IMR-90 (cell line): Measurements from ENCODE around the gene RPS6KB1. TPM values are rescaled to one million over a fixed set of nuclear protein-coding genes. Genes with fewer than 3 reads are reported as not detected.

Experiments used
- ATAC-seq: fragments of 200-7000 bp; cut with Tn5 transposase; 2 replicates; pipeline ENCODE4 v1.9.1; 2020; ENCODE audit warnings: low read depth, mild to moderate bottlenecking, moderate library complexity
- BruUV-seq: library from RNA; stranded (reverse); fragments of 400-500 nt; replicated peaks from 2 replicates; lab custom pipeline; 2021; lab: Mats Ljungman, UMichigan
- CTCF ChIA-PET: fragments of 300-600 bp; formaldehyde crosslinking; extraction: SDS; loops from one replicate; lab custom pipeline; 2021; ENCODE audit warnings: antibody characterized with exemption; lab: Yijun Ruan, JAX
- POLR2A ChIA-PET: fragments of 300-600 bp; sonication (Branson Sonifier 250); formaldehyde crosslinking; loops from one replicate; lab custom pipeline; 2022; ENCODE audit warnings: antibody characterized with exemption; ENCODE audit not compliant: unreplicated experiment; lab: Charles Lee
- DNase-seq: peaks from one replicate; pipeline ENCODE4 v3.0.0; 2013
- H2AFZ ChIP-seq: replicated peaks from 2 replicates; pipeline ENCODE3; 2013; ENCODE audit warnings: low read length, mild to moderate bottlenecking; ENCODE audit not compliant: poor library complexity
- H2AK5ac ChIP-seq: 2 replicates; pipeline ENCODE4 v1.6.1; 2013; ENCODE audit warnings: low read depth, low read length, inconsistent platforms
- H2AK9ac ChIP-seq: replicated peaks from 2 replicates; pipeline ENCODE3; 2013; ENCODE audit warnings: mild to moderate bottlenecking, low read depth, low read length, moderate library complexity; ENCODE audit not compliant: poor library complexity
- H2BK120ac ChIP-seq: 2 replicates; pipeline ENCODE4 v1.6.1; 2013; ENCODE audit warnings: low read depth, low read length, inconsistent platforms
- H2BK15ac ChIP-seq: 3 replicates; pipeline ENCODE4 v1.6.1; 2013; ENCODE audit warnings: low read depth, low read length, inconsistent platforms
- H2BK20ac ChIP-seq: 2 replicates; pipeline ENCODE4 v1.6.1; 2013; ENCODE audit warnings: low read depth, mild to moderate bottlenecking, inconsistent platforms, low read length, moderate library complexity
- H2BK5ac ChIP-seq: 2 replicates; pipeline ENCODE4 v1.6.1; 2013; ENCODE audit warnings: mild to moderate bottlenecking, low read depth, low read length, inconsistent platforms; ENCODE audit not compliant: poor library complexity, severe bottlenecking
- H3K14ac ChIP-seq: replicated peaks from 2 replicates; pipeline ENCODE4 v1.6.1; 2013; ENCODE audit warnings: low read depth, low read length, inconsistent platforms
- H3K18ac ChIP-seq: 2 replicates; pipeline ENCODE4 v1.6.1; 2013; ENCODE audit warnings: low read depth, low read length, control low read depth
- H3K23ac ChIP-seq: 2 replicates; pipeline ENCODE4 v1.6.1; 2013; ENCODE audit warnings: low read depth, low read length, inconsistent platforms
- H3K27ac ChIP-seq: 2 replicates; pipeline ENCODE4 v1.5.1; 2013; ENCODE audit warnings: mild to moderate bottlenecking, control low read depth, low read length; ENCODE audit not compliant: insufficient read depth
- H3K27me3 ChIP-seq: 2 replicates; pipeline ENCODE4 v1.6.1; 2013; ENCODE audit warnings: low read length; ENCODE audit not compliant: control insufficient read depth, insufficient read depth
- H3K36me3 ChIP-seq: 2 replicates; pipeline ENCODE4 v1.6.1; 2013; ENCODE audit warnings: low read length, mixed read lengths; ENCODE audit not compliant: control insufficient read depth, insufficient read depth
- H3K4ac ChIP-seq: 2 replicates; pipeline ENCODE4 v1.6.1; 2013; ENCODE audit warnings: low read depth, low read length, inconsistent platforms
- H3K4me1 ChIP-seq: 2 replicates; pipeline ENCODE4 v1.6.1; 2013; ENCODE audit warnings: low read length, mixed read lengths; ENCODE audit not compliant: control insufficient read depth, insufficient read depth
- H3K4me2 ChIP-seq: 2 replicates; pipeline ENCODE4 v1.6.1; 2013; ENCODE audit warnings: low read depth, mild to moderate bottlenecking, control low read depth, low read length, moderate library complexity
- H3K4me3 ChIP-seq: 2 replicates; pipeline ENCODE4 v1.5.1; 2013; ENCODE audit warnings: low read depth, mild to moderate bottlenecking, control low read depth, low read length, moderate library complexity; ENCODE audit not compliant: insufficient read depth
- H3K56ac ChIP-seq: 2 replicates; pipeline ENCODE4 v1.6.1; 2013; ENCODE audit warnings: low read length, inconsistent platforms; ENCODE audit not compliant: insufficient read depth; ENCODE audit errors: extremely low read depth
- H3K79me1 ChIP-seq, 2 experiments: 2 replicates each; pipeline ENCODE4 v1.6.1; 2013; ENCODE audit warnings: low read length in 2 of 2, inconsistent platforms in 1 of 2, low read depth in 1 of 2
- H3K9ac ChIP-seq: 2 replicates; pipeline ENCODE4 v1.6.1; 2013; ENCODE audit warnings: low read depth, low read length, control low read depth
- H3K9me1 ChIP-seq: 2 replicates; pipeline ENCODE4 v1.6.1; 2013; ENCODE audit warnings: low read length, inconsistent platforms; ENCODE audit not compliant: insufficient read depth
- H3K9me3 ChIP-seq: 2 replicates; pipeline ENCODE4 v1.6.1; 2013; ENCODE audit warnings: low read length; ENCODE audit not compliant: control insufficient read depth, insufficient read depth
- H4K20me1 ChIP-seq: 2 replicates; pipeline ENCODE4 v1.6.1; 2013; ENCODE audit warnings: low read length, inconsistent platforms; ENCODE audit not compliant: insufficient read depth
- H4K5ac ChIP-seq: 2 replicates; pipeline ENCODE4 v1.6.1; 2013; ENCODE audit warnings: mild to moderate bottlenecking, low read depth, low read length, control low read depth
- H4K8ac ChIP-seq, 2 experiments: 2 replicates each; pipeline ENCODE4 v1.6.1; 2013; ENCODE audit warnings: low read depth in 2 of 2, low read length in 2 of 2, control low read depth in 1 of 2, inconsistent platforms in 1 of 2
- H4K91ac ChIP-seq: 2 replicates; pipeline ENCODE4 v1.6.1; 2013; ENCODE audit warnings: low read depth, low read length, inconsistent platforms; ENCODE audit not compliant: insufficient read depth
- BHLHE40 ChIP-seq: fragments of 150-350 bp; IDR thresholded peaks from 2 replicates; pipeline ENCODE4 v1.6.1; 2016; ENCODE audit warnings: mild to moderate bottlenecking, low read depth, low read length
- CEBPB ChIP-seq: IDR thresholded peaks from 2 replicates; pipeline ENCODE4 v1.6.1; 2012; ENCODE audit warnings: low read depth, low read length, improper control_type of control experiment
- CHD1 ChIP-seq: IDR thresholded peaks from 2 replicates; pipeline ENCODE4 v1.6.1; 2012; ENCODE audit warnings: low read depth, low read length, improper control_type of control experiment
- ELK1 ChIP-seq: fragments of 150-350 bp; IDR thresholded peaks from 2 replicates; pipeline ENCODE4 v1.6.1; 2016; ENCODE audit warnings: low read depth, mild to moderate bottlenecking, low read length, moderate library complexity, borderline replicate concordance
- FOS ChIP-seq: fragments of 150-350 bp; IDR thresholded peaks from 2 replicates; pipeline ENCODE4 v1.6.1; 2016; ENCODE audit warnings: low read depth, low read length
- MAFK ChIP-seq: IDR thresholded peaks from 2 replicates; pipeline ENCODE4 v1.6.1; 2012; ENCODE audit warnings: low read depth, low read length, improper control_type of control experiment
- MAZ ChIP-seq: IDR thresholded peaks from 2 replicates; pipeline ENCODE4 v1.6.1; 2012; ENCODE audit warnings: low read depth, mild to moderate bottlenecking, low read length, improper control_type of control experiment, moderate library complexity, borderline replicate concordance
- MXI1 ChIP-seq: IDR thresholded peaks from 2 replicates; pipeline ENCODE4 v1.6.1; 2012; ENCODE audit warnings: low read depth, mild to moderate bottlenecking, low read length, moderate library complexity, borderline replicate concordance
- NFE2L2 ChIP-seq: fragments of 150-350 bp; IDR thresholded peaks from 2 replicates; pipeline ENCODE4 v1.6.1; 2016; ENCODE audit warnings: low read depth, mild to moderate bottlenecking, low read length
- POLR2A ChIP-seq: IDR thresholded peaks from 2 replicates; pipeline ENCODE4 v1.6.1; 2012; ENCODE audit warnings: mild to moderate bottlenecking, low read depth, low read length
- RAD21 ChIP-seq: IDR thresholded peaks from 2 replicates; pipeline ENCODE4 v1.6.1; 2012; ENCODE audit warnings: low read length, improper control_type of control experiment
- RCOR1 ChIP-seq: IDR thresholded peaks from 2 replicates; pipeline ENCODE4 v1.6.1; 2012; ENCODE audit warnings: mild to moderate bottlenecking, low read length, improper control_type of control experiment; ENCODE audit not compliant: insufficient replicate concordance
- RFX5 ChIP-seq: IDR thresholded peaks from 2 replicates; pipeline ENCODE4 v1.8.0; 2012; ENCODE audit warnings: low read depth, mild to moderate bottlenecking, low read length, moderate library complexity
- SMC3 ChIP-seq: fragments of 150-350 bp; IDR thresholded peaks from 2 replicates; pipeline ENCODE4 v1.6.1; 2016; ENCODE audit warnings: low read depth, mild to moderate bottlenecking, antibody characterized with exemption, low read length, moderate library complexity
- USF2 ChIP-seq: fragments of 150-350 bp; IDR thresholded peaks from 2 replicates; pipeline ENCODE4 v1.6.1; 2017; ENCODE audit warnings: mild to moderate bottlenecking, antibody characterized with exemption, low read length, low read depth
- WGBS, 2 experiments: methylation state at CpG; one replicate each; pipeline versions ENCODE4 v1.1.5 to v1.1.7; 2013; ENCODE audit warnings: missing lambda C conversion rate in 2 of 2; ENCODE audit not compliant: insufficient read length in 1 of 2; ENCODE audit errors: extremely low coverage in 2 of 2; 5-methylcytosine and 5-hydroxymethylcytosine counted together
- dilution Hi-C: fragments of 300-500 bp; cut with HindIII; formaldehyde crosslinking; loops from one replicate; pipeline ENCODE4 v1.14.3; 2018; ENCODE audit warnings: low sequenced_read_pairs; ENCODE audit not compliant: unreplicated experiment
- in situ Hi-C: fragments of 300-500 bp; cut with MboI; formaldehyde crosslinking; loops from 3 replicates; pipeline ENCODE4 v1.14.3; 2019; ENCODE audit warnings: low sequenced_read_pairs, inconsistent platforms, mixed read lengths
- intact Hi-C: fragments of 100-400 bp; cut with micrococcal nuclease; formaldehyde crosslinking; loops from 2 replicates; pipeline ENCODE4 v1.10.0; 2022
- polyA plus RNA-seq, 3 experiments: library from polyadenylated mRNA; depleted of rRNA; stranded (reverse); fragments of >200 nt; gene quantifications; 2 replicates each; pipeline ENCODE4 v1.2.3, GENCODE V29; 2012; ENCODE audit warnings: low replicate concordance in 1 of 3
- total RNA-seq: library from RNA; depleted of rRNA; stranded (reverse); fragments of >200 nt; gene quantifications from 2 replicates; pipeline ENCODE4 v1.2.3, GENCODE V29; 2012
- TF ChIP-seq, protein P1 (sequence below): conservative IDR thresholded peaks from 2 replicates; pipeline ENCODE4 v1.5.1; 2012; ENCODE audit warnings: mild to moderate bottlenecking, low read depth, low read length, improper control_type of control experiment

Gene RPS6KB1
- total and polyA plus RNA-seq, 2 of the 4 experiments (the other 2 are of a cell fraction) = 11.7 to 20.3 TPM

GRCh38 chr17:59874376-59874775, 18.5 kb upstream of the RPS6KB1 start:
- H3K9me3 ChIP-seq = no peaks in the 10 kb centered on the region
- no peaks in the 10 kb centered on the region for H4K20me1 ChIP-seq
- peaks cover 5% of the 10 kb centered on the region for H3K36me3 ChIP-seq
- no peak overlapping the region for H4K8ac ChIP-seq
- intact Hi-C loops = no loop called here
- dilution Hi-C loops = no loop called here
- ATAC-seq = no peak
- H3K4me1 ChIP-seq = no peaks in the 10 kb centered on the region
- H3K9me1 ChIP-seq = no peaks in the 10 kb centered on the region
- H3K23ac ChIP-seq = no peak overlapping the region
- no peak overlapping the region for H2BK15ac ChIP-seq
- no peak overlapping the region for H2BK20ac ChIP-seq
- H2BK120ac ChIP-seq = no peak overlapping the region
- no peak overlapping the region for H3K27ac ChIP-seq
- no peak overlapping the region for H2AK9ac ChIP-seq
- H2BK5ac ChIP-seq = no peak overlapping the region
- H3K14ac ChIP-seq = no peak overlapping the region
- TF ChIP-seq SMC3 (no peak), CHD1 (no peak), CEBPB (no peak), MAZ (no peak), MAFK (no peak), BHLHE40 (no peak), RAD21 (no peak), ELK1 (no peak), USF2 (no peak), FOS (no peak), RCOR1 (no peak), RFX5 (no peak), NFE2L2 (no peak), POLR2A (no peak), MXI1 (no peak)
- TF ChIP-seq, protein P1, sequence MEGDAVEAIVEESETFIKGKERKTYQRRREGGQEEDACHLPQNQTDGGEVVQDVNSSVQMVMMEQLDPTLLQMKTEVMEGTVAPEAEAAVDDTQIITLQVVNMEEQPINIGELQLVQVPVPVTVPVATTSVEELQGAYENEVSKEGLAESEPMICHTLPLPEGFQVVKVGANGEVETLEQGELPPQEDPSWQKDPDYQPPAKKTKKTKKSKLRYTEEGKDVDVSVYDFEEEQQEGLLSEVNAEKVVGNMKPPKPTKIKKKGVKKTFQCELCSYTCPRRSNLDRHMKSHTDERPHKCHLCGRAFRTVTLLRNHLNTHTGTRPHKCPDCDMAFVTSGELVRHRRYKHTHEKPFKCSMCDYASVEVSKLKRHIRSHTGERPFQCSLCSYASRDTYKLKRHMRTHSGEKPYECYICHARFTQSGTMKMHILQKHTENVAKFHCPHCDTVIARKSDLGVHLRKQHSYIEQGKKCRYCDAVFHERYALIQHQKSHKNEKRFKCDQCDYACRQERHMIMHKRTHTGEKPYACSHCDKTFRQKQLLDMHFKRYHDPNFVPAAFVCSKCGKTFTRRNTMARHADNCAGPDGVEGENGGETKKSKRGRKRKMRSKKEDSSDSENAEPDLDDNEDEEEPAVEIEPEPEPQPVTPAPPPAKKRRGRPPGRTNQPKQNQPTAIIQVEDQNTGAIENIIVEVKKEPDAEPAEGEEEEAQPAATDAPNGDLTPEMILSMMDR = no peak
- no peaks in the 10 kb centered on the region for H3K79me1 ChIP-seq
- in situ Hi-C loops = no loop called here
- H3K4ac ChIP-seq = no peak overlapping the region
- no peak overlapping the region for H4K91ac ChIP-seq
- no peak overlapping the region for H3K18ac ChIP-seq
- H4K5ac ChIP-seq = no peak overlapping the region
- H3K27me3 ChIP-seq = no peaks in the 10 kb centered on the region
- DNase-seq = no peak
- ChIA-PET CTCF (no interaction called here), POLR2A (no interaction called here)
- no peak overlapping the region for H3K9ac ChIP-seq
- H2AFZ ChIP-seq = no peak overlapping the region
- H3K4me3 ChIP-seq = no peak overlapping the region
- H3K4me2 ChIP-seq = no peak overlapping the region
- no peak overlapping the region for H2AK5ac ChIP-seq
- WGBS, 2 experiments = 100% methylated on average over 1 of the region's 2 CpGs; no CpG with 5 or more reads in 1 of the 2 experiments
- no TSS peak for BruUV-seq
- no peak overlapping the region for H3K56ac ChIP-seq
